ENCODE results near the gene GPR146.

GPR146 gene

DNA sequence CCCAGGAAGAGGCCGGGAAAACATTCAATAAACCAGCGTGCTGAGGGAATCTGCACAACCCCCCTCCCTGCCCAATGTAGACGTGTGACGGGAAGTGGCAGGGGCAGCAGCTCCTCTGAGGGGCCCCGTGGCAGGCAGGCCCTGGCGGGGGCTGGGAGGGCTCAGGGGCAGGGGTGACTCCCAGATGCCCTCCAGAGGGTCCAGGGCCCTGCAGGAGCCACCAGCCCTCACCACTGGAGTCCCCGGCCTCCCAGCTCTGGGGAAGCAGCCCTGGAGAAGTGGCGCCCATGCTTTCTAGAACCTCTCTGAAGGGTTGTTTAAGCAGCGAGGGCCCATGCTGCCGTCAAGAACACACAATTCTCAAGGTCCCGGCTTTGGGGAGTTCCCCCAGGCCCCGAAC, 35.2 kb downstream of the GPR146 start:
- no peak for DNase-seq

DNA sequence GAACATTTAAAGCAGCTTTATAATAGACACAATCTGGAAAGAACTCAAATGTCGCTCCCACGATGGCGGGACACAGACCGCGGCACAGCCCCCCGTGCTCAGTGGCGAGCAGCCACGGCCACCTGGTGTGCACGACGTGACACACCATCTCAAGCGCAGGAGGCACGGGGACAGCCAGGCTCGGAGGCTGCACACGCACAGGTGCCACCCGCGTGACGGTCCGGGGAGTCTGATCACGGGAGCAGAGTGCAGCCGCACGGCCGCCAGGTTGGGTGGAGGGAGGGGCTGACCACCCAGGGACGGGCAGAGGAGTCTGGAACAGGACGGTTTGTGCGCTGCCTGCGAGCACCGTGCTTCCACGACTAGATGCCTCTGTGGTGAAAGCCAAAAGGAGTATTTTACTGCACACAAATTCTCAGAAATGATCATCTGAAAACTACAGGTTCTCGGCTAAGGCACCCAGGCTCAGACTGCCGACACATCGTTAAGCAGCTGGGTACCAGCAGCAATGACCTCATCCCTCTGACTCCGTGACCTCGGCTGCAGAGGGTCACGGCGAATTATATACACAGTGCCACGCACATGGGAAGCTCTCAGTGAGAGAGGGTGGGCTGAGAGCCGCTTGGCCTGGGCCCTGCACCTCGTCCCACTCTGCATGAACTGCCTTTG, 36.0 kb downstream of the GPR146 start:
- DNase-seq: no peak

DNA sequence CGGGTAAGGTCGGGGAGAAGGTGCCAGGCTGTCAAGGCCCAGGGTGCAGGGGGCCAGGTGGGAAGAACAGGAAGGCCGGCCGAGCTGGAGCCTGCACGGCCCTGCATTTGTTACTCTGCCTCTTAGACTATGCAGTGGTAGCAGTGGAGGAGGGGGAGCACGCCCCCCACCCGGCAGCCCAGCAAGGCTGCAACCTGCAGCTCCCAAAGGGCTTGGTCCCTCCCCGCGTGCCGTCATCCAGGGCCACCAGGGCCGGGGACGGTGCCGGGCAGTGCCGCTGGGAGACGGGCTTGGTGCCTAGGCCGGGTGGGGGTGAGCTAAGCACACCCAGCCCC, 36.5 kb downstream of the GPR146 start:
- DNase-seq: no peak

- no peak for DNase-seq
Observed at GRCh38 chr7:1081336-1081735, 37.0 kb downstream of the GPR146 start.

- no peak for DNase-seq
Observed at GRCh38 chr7:1081931-1082401, 37.6 kb downstream of the GPR146 start.

DNA sequence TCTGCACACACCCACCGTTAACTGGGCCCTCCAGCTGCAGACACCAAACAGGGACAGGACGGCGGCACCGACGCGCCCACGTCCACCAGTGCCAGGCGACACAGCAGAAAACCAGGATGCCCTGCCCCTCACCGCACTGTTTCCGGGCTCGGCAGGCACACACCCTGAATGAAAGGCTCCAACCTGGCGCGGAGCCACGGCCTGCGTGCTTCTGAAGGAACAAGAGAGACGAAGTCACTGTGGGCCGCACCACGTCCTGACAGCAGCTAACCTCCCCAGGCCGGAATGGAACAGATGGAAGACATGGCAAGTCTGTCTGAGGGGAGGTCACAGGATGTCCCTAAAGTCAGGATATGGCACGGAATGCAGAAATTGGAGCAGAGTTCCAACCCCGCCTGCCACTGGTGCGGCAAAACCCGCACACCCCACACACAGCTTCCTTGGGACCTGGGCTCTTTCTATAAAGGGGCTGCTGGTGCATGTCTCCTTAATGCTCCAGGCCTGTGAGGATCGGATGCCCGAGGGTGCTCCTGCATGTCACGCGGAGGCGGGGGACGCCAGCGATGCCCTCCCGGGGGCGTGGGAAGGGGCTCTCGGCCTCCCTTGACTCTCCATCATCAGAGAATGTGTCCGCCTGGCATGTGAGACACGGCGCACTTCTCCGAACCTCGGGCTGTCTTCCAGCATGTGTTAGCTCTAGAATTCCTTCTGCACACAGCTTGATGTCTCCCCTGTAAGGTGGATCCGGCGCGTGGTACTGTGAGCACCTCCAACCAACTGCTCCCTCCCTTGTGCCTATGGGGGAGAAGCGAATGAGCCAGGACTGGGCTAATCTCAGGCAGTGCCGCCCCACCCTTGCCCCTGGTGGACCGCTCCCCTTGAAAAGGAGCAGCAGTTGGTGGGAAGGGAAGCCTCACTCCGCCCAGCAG, 39.6 kb downstream of the GPR146 start:
- DNase-seq: no peak

- no peak for DNase-seq
Observed at GRCh38 chr7:1085266-1085665, 40.9 kb downstream of the GPR146 start.

- DNase-seq: no peak
Observed at GRCh38 chr7:1085910-1086421, 41.6 kb downstream of the GPR146 start.

GRCh38 chr7:1086588-1087464, 42.5 kb downstream of the GPR146 start:
- DNase-seq: peak; percentile 91

GRCh38 chr7:1087465-1087814, 43.1 kb downstream of the GPR146 start:
- no peak for DNase-seq

DNA sequence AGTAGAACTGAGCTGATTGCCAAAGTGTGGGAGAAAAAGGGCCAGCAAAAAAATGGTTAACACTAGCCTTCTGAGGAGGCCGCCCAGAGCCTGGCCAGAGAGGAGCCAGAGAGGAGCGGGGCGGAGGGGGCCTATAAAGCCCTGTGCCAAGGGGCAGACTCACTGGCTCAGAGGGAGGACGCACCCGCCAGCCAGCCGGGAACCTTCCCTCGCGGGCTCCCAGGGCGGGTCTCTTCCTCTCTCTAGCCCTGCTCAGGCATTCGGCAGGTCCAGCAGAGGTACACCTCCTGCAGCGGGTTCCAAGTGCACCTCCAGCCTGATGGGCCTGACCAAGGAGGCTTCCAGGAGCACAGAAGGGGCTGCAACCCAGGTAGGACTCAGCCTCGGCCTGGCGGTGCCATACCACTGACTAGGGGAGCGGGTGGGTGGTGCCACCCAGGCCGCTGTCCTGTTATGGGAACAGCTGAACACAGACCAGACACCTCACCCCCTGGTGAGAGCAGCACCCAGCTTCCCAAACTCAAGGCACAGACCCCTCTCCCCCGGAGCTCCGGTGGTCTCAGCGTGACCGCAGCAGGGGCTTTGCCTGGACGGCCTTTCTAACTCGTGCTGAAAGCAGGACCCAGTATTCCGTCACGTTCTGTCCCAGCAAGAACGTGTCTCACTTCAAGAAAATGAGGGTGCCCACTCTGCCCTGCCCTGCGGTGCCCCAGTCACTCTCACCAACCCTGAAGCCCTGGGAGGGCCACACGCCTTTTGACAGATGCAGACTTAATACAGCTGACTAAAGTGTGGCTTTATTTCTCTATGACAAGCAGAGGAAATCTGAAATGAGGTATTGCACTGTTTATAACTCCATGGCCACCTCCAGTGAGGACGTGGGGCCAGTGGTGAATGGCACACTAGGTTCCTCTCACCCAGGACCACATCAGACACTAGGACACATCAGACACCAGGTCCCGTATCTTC, 43.9 kb downstream of the GPR146 start, which contains the start of gene GPER1:
Gene GPER1 (plus strand): TSS at position 162 of the 969 bp plus-strand sequence. CDS start 3,616 bp downstream, outside the sequence.
- DNase-seq: no peak

GRCh38 chr7:1090236-1090635, 45.9 kb downstream of the GPR146 start:
- DNase-seq: no peak

- no peak for DNase-seq
Observed at GRCh38 chr7:1090686-1091643, 46.6 kb downstream of the GPR146 start.

DNA sequence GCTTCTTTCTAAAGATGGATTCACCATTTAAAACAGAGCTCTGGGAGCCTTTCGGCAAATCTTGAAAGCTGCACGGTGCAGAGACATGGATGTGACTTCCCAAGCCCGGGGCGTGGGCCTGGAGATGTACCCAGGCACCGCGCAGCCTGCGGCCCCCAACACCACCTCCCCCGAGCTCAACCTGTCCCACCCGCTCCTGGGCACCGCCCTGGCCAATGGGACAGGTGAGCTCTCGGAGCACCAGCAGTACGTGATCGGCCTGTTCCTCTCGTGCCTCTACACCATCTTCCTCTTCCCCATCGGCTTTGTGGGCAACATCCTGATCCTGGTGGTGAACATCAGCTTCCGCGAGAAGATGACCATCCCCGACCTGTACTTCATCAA, 47.3 kb downstream of the GPR146 start:
- no peak for DNase-seq

DNA sequence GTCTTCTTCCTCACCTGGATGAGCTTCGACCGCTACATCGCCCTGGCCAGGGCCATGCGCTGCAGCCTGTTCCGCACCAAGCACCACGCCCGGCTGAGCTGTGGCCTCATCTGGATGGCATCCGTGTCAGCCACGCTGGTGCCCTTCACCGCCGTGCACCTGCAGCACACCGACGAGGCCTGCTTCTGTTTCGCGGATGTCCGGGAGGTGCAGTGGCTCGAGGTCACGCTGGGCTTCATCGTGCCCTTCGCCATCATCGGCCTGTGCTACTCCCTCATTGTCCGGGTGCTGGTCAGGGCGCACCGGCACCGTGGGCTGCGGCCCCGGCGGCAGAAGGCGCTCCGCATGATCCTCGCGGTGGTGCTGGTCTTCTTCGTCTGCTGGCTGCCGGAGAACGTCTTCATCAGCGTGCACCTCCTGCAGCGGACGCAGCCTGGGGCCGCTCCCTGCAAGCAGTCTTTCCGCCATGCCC, 47.9 kb downstream of the GPR146 start:
- no peak for DNase-seq

GRCh38 chr7:1092806-1093501, 48.6 kb downstream of the GPR146 start:
- DNase-seq: no peak

- no peak for DNase-seq
Observed at GRCh38 chr7:1093502-1093843, 49.1 kb downstream of the GPR146 start.

DNA sequence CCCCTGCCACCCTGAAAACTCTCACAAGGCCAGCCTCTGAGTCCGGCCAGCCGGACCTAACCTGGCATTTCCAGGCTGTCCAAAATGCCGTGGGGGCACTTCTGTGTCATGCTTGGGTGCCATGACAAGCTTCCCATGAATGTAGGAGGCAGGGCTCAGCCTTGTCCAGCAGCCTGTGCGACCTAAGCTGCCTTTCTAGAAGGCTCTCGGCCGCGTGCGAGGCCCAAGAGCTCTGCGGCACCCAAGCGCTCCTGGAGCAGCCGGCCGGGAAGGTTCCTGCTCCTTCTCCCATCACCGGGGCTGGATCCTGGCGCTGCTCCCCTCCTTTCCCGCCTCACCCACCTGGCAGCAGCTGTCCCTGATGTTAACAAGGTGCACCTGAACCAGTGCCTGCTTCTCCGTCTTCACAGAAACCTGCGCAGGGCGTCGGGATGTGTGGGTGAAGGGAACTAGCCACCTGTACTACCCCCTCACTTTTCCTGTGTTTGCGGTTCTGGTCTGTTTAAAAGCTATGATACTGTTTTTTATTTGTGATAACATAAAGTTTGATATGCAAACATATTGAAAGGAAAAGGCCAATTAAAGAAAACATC, 49.7 kb downstream of the GPR146 start:
- DNase-seq: no peak

DNA sequence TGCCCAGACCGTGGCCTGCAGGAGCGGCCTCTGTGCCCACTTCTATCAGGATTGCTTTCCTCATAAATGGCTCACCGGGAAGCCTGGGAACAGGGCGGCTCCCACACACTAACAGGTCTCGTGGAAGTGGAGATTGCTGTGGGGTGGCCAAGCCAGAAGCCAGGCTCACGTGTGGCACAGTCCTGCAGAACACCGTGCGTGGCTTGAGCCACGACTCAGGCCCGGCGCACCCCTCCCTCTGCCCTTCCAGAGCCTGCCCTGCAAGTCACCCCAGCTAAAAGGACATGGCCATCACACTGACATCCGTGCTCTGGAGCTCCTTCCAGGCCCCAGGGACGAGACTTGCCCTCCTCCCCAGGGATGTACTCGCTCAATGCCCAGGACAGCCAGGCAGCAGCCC, 50.5 kb downstream of the GPR146 start:
- DNase-seq: no peak

All from stimulated activated CD8-positive, alpha-beta memory T cell treated with anti-CD3 and anti-CD28 coated beads, Interleukin-4, amount 100 ng/mL, for 48 hours (primary cell).